ENCODE data around the gene SPATC1L. TPM values are rescaled to one million over a fixed set of nuclear protein-coding genes. Genes with fewer than 3 reads are reported as not detected.
A peak's percentile ranks its signal among the peaks of the same experiment; 100 is the strongest.

The SPATC1L gene
- total RNA-seq, 1 donor from 2014 or later: 32.8 TPM

DNA sequence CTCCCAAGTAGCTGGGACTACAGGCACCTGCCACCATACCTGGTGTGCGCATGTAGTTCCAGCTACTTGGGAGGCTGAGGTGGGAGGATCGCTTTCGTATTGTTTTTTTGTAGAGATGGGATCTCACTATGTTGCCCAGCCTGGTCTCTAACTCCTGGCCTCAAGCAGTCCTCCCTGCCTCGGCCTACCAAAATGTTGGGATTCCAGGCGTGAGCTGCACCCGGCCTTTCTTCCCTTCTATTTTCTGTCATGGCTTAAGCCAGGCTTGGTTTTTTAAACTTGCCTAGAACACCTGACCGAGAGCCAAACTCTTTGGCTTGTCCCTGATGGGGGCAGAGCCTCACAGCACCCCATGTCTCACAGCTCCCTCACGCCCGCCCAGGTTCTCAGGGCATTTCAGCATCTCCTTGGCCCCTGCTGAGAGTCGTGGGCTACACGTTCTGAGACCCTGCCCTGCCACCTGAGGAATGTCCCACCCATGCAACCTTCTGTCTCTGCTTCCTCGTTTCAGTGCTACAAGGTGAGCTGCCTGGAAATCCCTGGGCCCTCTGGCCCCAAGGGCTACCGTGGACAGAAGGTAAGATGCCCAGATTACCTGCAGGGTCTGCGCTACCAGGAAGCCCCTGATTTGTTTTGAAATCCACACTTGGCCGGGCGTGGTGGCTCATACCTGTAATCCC lies 70.6 kb downstream of the SPATC1L start:
- Mint-ChIP-seq H3K36me3 (ENCODE audit: insufficient read depth) (peaks cover 3% of the 10 kb centered on the region), H3K9me3 (ENCODE audit: low read depth) (no peaks in the 10 kb centered on the region), H3K4me3 (ENCODE audit: low read depth) (no peak overlapping the region), H3K4me1 (ENCODE audit: low read depth) (no peaks in the 10 kb centered on the region), H3K27ac (no peak overlapping the region), H3K27me3 (no peaks in the 10 kb centered on the region)
- DNase-seq (ENCODE audit: low spot score, unreplicated experiment): no peak
- TF ChIP-seq, protein P1, sequence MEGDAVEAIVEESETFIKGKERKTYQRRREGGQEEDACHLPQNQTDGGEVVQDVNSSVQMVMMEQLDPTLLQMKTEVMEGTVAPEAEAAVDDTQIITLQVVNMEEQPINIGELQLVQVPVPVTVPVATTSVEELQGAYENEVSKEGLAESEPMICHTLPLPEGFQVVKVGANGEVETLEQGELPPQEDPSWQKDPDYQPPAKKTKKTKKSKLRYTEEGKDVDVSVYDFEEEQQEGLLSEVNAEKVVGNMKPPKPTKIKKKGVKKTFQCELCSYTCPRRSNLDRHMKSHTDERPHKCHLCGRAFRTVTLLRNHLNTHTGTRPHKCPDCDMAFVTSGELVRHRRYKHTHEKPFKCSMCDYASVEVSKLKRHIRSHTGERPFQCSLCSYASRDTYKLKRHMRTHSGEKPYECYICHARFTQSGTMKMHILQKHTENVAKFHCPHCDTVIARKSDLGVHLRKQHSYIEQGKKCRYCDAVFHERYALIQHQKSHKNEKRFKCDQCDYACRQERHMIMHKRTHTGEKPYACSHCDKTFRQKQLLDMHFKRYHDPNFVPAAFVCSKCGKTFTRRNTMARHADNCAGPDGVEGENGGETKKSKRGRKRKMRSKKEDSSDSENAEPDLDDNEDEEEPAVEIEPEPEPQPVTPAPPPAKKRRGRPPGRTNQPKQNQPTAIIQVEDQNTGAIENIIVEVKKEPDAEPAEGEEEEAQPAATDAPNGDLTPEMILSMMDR (IDR thresholded peaks at IDR 0.05; ENCODE audit: unreplicated experiment): no peak

DNA sequence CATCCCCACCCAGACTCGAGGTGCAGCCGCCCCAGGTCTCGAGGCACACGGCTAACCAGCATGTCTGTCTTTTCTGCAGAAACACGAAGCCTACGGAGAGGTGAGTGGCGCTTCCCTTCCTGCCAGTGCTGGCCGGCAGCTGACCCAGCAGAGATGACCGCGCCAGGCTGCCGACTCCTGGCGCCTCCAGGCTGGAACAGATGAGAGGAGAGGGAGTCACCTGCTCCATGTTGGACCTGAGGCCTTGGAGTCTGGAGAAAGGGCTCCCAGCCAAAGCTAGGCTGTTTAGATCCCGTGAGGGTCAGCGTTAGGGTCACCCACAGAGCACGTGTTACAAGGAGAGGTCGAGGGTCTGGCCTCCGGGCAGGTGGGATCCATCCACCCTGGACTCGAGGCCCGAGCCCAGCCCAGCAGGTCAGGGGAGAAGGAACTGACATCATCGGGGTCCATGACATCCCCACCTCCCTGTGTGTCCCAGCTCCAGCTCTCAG lies 71.5 kb downstream of the SPATC1L start:
- Mint-ChIP-seq H3K4me3 (ENCODE audit: low read depth) (no peak overlapping the region), H3K9me3 (ENCODE audit: low read depth) (peaks cover 7% of the 10 kb centered on the region), H3K27me3 (no peaks in the 10 kb centered on the region), H3K4me1 (ENCODE audit: low read depth) (no peaks in the 10 kb centered on the region), H3K36me3 (ENCODE audit: insufficient read depth) (peaks cover 3% of the 10 kb centered on the region), H3K27ac (no peak overlapping the region)
- peak; percentile 6 for DNase-seq (ENCODE audit: low spot score, unreplicated experiment)
- TF ChIP-seq, protein P1 (IDR thresholded peaks at IDR 0.05; ENCODE audit: unreplicated experiment): no peak

DNA sequence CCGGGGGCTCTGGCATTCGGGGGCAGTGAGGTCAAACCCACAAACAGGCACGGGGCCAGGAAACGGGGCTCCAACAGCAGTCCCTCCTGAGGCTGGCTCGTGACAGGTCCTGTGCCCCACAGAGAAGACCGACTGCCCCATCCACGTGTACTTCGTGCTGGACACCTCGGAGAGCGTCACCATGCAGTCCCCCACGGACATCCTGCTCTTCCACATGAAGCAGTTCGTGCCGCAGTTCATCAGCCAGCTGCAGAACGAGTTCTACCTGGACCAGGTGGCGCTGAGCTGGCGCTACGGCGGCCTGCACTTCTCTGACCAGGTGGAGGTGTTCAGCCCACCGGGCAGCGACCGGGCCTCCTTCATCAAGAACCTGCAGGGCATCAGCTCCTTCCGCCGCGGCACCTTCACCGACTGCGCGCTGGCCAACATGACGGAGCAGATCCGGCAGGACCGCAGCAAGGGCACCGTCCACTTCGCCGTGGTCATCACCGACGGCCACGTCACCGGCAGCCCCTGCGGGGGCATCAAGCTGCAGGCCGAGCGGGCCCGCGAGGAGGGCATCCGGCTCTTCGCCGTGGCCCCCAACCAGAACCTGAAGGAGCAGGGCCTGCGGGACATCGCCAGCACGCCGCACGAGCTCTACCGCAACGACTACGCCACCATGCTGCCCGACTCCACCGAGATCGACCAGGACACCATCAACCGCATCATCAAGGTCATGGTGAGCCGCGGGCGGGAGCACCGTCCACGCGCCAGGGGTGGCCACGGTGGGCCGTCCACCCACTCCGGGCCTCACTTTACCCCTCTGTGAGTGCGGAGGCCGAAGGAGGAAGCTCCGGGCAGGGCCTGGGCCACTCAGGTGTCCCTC lies 72.2 kb downstream of the SPATC1L start:
- Mint-ChIP-seq H3K4me1 (ENCODE audit: low read depth) (no peaks in the 10 kb centered on the region), H3K27me3 (no peaks in the 10 kb centered on the region), H3K9me3 (ENCODE audit: low read depth) (peaks cover 10% of the 10 kb centered on the region), H3K4me3 (ENCODE audit: low read depth) (no peak overlapping the region), H3K36me3 (ENCODE audit: insufficient read depth) (peaks cover 4% of the 10 kb centered on the region), H3K27ac (no peak overlapping the region)
- TF ChIP-seq, protein P1 (IDR thresholded peaks at IDR 0.05; ENCODE audit: unreplicated experiment): no peak
- DNase-seq (ENCODE audit: low spot score, unreplicated experiment): peak; percentile 8

DNA sequence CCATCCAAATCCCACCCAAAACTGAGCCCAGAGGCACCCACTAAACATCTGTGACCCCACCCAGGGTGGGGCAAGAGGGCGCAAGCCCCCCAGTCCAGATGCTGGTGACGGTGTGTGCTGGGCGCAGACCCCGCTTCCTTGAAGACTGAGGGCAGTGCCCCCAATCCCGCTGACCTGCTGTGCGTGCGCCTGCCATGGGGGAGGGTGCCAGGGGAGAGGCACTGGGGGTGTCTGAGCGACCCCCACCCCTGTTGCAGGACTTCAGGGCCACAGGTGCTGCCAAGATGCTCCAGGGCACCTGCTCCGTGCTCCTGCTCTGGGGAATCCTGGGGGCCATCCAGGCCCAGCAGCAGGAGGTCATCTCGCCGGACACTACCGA lies 73.1 kb downstream of the SPATC1L start:
- Mint-ChIP-seq H3K27me3 (no peaks in the 10 kb centered on the region), H3K4me1 (ENCODE audit: low read depth) (no peaks in the 10 kb centered on the region), H3K36me3 (ENCODE audit: insufficient read depth) (peaks cover 4% of the 10 kb centered on the region), H3K9me3 (ENCODE audit: low read depth) (peaks cover 11% of the 10 kb centered on the region), H3K4me3 (ENCODE audit: low read depth) (no peak overlapping the region), H3K27ac (no peak overlapping the region)
- TF ChIP-seq, protein P1 (IDR thresholded peaks at IDR 0.05; ENCODE audit: unreplicated experiment): no peak
- peak; percentile 3 for DNase-seq (ENCODE audit: low spot score, unreplicated experiment)

Other genes starting within 250 kb of the SPATC1L start
- gene COL6A1, start 202.7 kb downstream of the SPATC1L start, total RNA-seq: 135 and 137 TPM in 2 replicates
- 32.0 and 38.6 TPM in 2 replicates for gene COL6A2, start 86.3 kb downstream of the SPATC1L start, total RNA-seq
- gene FTCD, start 28.9 kb downstream of the SPATC1L start, total RNA-seq: 48.4 and 49.3 TPM in 2 replicates
- gene LSS, start 44.3 kb upstream of the SPATC1L start, total RNA-seq: 145 and 147 TPM in 2 replicates
- gene MCM3AP, start 101.2 kb upstream of the SPATC1L start, total RNA-seq: 131 and 136 TPM in 2 replicates
- 20.9 and 21.9 TPM in 2 replicates for gene YBEY, start 101.9 kb upstream of the SPATC1L start, total RNA-seq
- 28.6 and 31.5 TPM in 2 replicates for gene C21orf58, start 139.4 kb upstream of the SPATC1L start, total RNA-seq
- 47.2 and 53.3 TPM in 2 replicates for gene PCNT, start 139.7 kb upstream of the SPATC1L start, total RNA-seq